HG03175 (cell line): ENCODE measurements around the gene SCN9A.
"Not testable (repeated sequence)": the region's sequence is repeated elsewhere in the genome, so short reads cannot be mapped to it uniquely, and the experiment has no call there.

Source experiments
- ATAC-seq: cut with Tn5 transposase; IDR thresholded peaks from one replicate; pipeline ENCODE4 v1.9.1; 2021; ENCODE audit warnings: mild to moderate bottlenecking, moderate library complexity; ENCODE audit not compliant: unreplicated experiment

SCN9A gene

GRCh38 chr2:166335284-166335683 lies 40.5 kb downstream of the SCN9A start:
- no peak for ATAC-seq

DNA sequence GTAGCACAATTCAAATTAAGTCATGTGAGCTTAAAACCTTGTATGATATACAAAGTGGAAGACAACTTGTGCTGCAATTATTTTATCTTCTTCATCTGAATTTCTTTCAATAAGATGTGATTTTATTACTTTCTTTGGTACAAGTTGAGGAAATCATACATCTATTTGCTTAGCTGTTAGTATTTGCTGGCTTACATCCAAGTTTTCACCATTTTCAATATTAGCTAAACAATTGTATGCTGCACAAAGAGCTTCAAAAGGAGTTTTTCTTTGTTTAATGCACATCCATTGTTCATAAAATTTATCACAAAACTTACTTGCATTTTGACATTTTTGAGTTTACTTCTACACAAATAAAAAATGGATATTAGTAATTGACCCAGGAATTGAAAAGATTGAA lies 40.9 kb downstream of the SCN9A start:
- no peak for ATAC-seq

- no peak for ATAC-seq
These were observed 41.9 kb downstream of the SCN9A start for GRCh38 chr2:166333801-166334200.

DNA sequence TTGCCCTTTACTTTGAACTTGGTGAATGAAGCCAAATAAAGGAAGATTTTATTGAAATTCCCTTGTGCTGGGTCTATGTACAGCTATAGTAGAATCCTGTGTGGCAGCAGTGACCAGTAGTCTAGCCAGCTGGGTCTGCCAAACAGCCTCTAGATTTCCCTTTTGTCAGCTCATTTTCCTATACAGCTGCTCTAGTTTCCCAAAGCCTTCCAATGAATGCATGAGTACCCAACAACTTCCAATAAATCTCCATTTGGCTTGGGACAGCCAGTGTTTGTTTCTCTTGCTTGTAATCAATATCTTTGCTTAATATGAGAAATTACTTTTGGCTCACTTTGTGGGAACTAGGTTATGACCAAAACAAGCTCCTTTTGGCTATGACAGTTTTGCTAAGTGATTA lies 43.6 kb downstream of the SCN9A start:
- ATAC-seq, result no peak

DNA sequence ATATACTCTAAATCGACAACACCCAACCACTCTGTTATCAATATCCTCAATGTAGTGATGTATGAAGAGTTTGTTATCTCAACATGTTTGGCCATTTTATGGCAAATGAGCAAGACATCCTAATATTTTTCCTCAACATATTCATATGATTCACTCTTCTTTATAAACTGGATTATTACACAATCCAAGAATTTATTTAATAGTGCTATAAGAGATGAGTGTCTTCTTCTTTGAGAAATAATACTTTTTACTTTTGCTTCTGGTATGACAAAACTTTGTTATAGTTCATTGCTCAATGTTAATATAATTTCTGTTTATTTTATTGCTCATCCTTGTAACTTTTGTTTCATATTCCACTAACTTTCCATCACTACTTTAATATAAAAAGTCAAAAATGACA lies 44.3 kb downstream of the SCN9A start:
- no peak for ATAC-seq

GRCh38 chr2:166329465-166329864 lies 46.3 kb downstream of the SCN9A start:
- no peak for ATAC-seq

GRCh38 chr2:166328147-166328546 lies 47.6 kb downstream of the SCN9A start:
- ATAC-seq, result no peak

GRCh38 chr2:166321076-166321475 lies 54.7 kb downstream of the SCN9A start:
- ATAC-seq, result no peak

DNA sequence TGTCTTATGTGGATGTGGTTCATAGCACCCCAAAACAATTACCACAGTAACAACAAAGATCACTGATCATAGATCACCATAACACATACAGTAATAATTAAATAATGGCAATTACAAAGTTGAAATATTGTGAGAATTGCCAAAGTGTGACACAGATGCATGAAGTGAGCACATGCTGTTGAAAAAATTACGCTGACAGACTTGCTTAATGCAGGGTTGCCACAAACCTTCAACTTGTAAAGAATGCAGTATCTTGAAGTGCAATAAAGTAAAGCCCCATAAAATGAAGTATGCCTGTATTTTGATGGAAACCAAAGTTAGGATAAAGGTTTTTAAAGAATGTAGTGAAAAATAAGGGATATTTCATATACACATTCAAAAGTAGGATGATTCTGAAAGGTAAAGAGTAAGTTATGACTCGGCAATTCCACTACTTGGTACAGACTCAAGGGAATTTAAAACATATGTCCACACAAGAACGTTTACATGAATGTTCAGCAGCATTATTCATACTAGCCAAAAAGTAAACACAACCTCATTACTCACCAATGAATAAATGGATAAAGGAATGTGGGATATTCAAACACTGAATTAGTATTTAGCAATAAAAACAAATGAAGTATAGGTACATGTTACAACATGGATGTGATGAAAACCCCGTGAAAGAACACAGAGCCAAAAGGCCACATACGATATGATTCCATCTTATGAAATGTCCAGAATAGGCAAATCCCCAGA lies 61.6 kb downstream of the SCN9A start:
- no peak for ATAC-seq

DNA sequence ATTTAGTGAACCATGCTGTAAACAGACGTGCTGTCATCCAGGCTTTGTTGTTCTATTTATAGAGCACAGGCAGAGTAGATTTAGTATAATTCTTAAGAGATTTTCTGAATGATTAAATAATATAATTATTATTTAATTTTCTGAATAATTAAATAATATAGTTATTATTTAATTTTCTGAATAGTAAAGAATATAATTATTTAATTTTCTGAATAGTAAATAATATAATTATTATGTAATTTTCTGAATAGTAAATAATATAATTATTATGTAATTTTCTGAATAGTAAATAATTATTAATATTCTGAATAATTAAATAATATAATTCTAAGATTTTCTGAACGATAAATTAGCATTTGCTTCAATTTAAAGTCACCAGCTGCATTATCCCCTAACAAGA lies 62.9 kb downstream of the SCN9A start:
- not testable (repeated sequence) for ATAC-seq

DNA sequence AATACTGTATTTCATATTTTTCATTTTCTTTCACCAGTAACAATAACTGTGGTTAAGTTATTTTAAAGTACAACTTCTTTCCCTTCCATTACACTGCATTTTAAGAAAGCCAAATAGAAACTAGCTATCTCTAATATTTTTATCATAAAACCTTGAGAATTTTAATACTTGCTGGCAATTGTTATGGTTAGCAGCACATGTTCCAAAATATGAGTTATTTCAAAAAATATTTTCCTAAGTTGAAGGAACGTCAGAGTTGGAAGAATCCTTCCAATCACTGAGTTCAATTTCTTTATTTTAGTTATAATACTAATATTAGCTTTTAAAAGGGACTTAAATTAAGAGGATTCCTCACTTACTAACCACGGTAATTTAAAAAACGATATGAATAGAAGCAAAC lies 68.4 kb downstream of the SCN9A start:
- no peak for ATAC-seq

DNA sequence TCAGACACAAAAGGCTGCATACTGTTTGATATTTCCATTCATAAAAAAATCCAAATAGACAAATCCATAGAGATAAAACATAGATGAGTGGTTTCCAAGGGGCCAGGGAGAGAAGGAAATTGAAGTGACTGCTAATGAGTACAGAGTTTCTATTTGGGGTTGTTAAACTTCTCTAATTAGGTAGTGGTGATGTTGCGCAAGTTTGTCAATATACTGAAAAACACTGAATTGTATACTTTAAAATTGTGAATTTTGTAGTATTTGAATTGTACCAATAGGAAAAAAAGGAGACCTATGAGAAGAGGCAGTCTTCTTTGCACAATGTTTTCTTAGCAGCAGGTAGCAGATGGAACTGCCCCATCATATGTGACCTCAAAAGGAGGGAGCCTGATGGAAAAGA lies 71.1 kb downstream of the SCN9A start:
- no peak for ATAC-seq

DNA sequence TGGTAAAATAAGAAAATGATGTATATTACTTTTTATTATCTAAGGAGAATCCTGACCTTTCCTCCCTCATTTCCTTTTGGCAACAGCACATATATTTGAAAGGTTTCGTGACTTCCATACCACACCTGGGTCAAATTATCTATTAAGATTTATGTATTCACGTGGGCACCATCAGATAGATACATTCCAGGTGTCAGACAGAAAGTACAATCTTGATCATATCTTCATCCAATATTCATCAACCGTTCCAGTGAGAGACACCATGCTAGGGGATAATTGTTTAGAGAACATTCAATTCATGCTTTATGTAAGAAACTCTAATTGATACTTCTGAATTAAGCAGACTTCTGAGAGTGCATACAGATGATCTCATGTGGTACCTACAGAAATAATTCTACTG lies 73.7 kb downstream of the SCN9A start:
- no peak for ATAC-seq

- no peak for ATAC-seq
These were observed 77.8 kb downstream of the SCN9A start for GRCh38 chr2:166297951-166298350.

- ATAC-seq, result no peak
These were observed 81.8 kb downstream of the SCN9A start for GRCh38 chr2:166293984-166294383.

DNA sequence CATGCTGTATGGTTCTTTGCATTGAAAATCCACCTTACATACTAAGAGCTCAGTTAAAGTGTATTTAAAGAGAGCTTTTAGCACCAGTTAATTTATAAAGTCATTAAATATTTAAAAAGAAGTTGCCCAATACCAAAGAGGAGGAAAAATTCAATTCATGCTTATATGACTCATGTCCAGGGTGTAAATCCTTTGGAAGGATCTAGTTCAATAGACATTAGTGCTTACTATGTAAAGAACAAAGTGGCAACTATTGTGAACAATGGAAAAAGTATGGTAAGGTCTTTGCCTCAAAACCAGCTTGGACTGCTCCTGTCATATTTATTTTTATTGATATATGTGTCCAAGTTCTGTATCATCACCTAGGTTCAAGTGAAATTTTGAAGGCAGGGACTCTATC lies 90.5 kb downstream of the SCN9A start:
- no peak for ATAC-seq

DNA sequence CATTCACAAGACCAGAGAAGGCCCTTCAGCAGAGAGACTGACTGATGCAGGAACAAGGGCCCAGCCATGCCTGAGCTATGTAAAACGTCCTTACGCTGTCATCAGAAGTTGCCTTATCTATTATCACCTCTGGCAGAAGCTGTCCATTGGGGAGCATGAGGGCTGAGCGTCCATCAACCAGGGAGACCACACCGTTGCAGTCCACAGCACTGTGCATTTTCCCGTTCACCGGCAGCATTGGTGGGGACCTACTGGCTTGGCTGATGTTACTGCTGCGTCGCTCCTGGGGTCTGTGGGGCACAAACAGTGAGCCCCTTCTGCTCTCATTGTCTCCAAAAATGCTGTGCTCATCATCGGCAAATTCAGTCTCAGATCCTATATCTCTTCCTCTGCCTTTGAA lies 91.4 kb downstream of the SCN9A start:
- ATAC-seq, result no peak

GRCh38 chr2:166282154-166282553 lies 93.6 kb downstream of the SCN9A start:
- no peak for ATAC-seq

GRCh38 chr2:166278856-166279255 lies 96.9 kb downstream of the SCN9A start:
- no peak for ATAC-seq

- no peak for ATAC-seq
These were observed 105.4 kb downstream of the SCN9A start for GRCh38 chr2:166270376-166270775.

- no peak for ATAC-seq
These were observed 106.4 kb downstream of the SCN9A start for GRCh38 chr2:166269322-166269721.

DNA sequence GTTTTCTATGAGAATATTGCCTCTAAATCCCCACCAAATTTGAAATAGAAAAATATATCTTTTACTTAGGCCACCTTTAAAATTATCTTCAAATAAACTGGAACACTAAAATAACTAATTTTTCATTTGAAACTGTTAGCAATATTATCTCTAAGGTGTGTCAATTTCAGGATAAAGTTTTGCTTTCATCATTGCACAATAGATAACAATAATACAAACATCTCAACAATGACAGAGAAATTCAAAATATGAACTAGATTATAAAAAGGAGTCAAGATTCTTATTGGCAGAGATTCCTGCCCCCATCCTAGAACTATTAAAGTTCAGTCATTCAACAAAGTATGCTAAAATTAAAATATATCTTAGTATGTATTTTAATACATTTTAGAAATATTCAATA lies 117.9 kb downstream of the SCN9A start:
- ATAC-seq, result no peak

DNA sequence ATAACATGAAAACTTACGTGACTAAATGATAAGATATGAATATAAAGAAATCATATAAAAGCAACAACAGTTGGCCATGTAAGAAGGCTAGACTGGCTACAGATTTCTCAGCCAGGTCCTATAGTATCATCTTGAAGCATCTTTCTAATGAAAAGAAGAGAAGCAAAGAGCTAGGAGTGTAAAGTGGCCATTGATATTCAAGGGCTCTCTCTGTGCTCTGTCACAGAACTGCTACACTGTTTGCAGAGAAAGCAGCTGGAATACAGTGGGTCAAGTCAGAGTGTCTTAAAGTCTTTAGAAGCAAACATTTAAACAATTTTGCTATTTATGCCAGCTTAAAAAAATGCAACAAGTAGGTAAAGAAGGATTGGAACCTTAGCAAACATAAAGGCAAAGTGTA lies 118.8 kb downstream of the SCN9A start:
- ATAC-seq, result no peak
